Measurements from ENCODE around the gene FADS2.

- TF ChIP-seq CTCF (IDR thresholded peaks at IDR 0.05; ENCODE audit: low read depth, low read length) (no peak), MYC (IDR thresholded peaks at IDR 0.05; ENCODE audit: low read depth, low read length) (no peak)
These were observed 77.9 kb downstream of the FADS2 start for GRCh38 chr11:61905801-61906521.

Data from NB4 (cell line).